MM.1S (cell line): ENCODE data around the gene CTNNA3.

Experiments used
- EZH2 ChIP-seq: fragments of 300-600 bp; sonication (generic); optimal IDR thresholded peaks from 2 replicates; pipeline ENCODE3; 2017; ENCODE audit warnings: low read depth, mild to moderate bottlenecking, antibody characterized with exemption, low read length, mixed read lengths
- EZH2phosphoT487 ChIP-seq: fragments of 300-600 bp; sonication (generic); IDR thresholded peaks from 2 replicates; pipeline ENCODE4 v1.6.1; 2018; ENCODE audit warnings: antibody characterized with exemption, low read length
- TF ChIP-seq, protein P1 (sequence below): fragments of 300-600 bp; sonication (generic); IDR thresholded peaks from 2 replicates; pipeline ENCODE4 v1.5.1; 2016; ENCODE audit warnings: antibody characterized with exemption, low read length, mixed read lengths

DNA sequence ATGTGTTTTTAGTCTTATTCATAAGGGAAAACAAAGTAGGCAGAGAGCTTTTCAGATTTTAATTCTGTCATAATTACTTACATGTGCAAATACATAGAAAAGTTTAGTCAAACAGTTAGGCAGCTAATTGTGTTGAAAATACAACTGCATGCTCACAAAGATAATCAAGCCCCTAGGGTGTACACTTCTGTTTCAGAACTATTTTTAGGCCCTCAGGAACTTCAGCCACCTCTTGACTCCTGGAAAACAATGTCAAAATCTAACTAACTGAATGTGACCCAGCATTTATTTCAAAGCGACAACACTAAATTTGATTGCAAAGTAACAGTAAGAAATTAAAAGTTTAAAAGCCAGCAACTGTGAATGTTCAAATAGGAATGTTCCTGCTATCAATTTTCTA, 1369.1 kb downstream of the CTNNA3 start:
- TF ChIP-seq, protein P1, sequence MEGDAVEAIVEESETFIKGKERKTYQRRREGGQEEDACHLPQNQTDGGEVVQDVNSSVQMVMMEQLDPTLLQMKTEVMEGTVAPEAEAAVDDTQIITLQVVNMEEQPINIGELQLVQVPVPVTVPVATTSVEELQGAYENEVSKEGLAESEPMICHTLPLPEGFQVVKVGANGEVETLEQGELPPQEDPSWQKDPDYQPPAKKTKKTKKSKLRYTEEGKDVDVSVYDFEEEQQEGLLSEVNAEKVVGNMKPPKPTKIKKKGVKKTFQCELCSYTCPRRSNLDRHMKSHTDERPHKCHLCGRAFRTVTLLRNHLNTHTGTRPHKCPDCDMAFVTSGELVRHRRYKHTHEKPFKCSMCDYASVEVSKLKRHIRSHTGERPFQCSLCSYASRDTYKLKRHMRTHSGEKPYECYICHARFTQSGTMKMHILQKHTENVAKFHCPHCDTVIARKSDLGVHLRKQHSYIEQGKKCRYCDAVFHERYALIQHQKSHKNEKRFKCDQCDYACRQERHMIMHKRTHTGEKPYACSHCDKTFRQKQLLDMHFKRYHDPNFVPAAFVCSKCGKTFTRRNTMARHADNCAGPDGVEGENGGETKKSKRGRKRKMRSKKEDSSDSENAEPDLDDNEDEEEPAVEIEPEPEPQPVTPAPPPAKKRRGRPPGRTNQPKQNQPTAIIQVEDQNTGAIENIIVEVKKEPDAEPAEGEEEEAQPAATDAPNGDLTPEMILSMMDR, result no peak
- TF ChIP-seq EZH2, result no peak
- no peak for TF ChIP-seq EZH2phosphoT487
